ENCODE data around the gene ITGA4. TPM values are rescaled to one million over a fixed set of nuclear protein-coding genes. Genes with fewer than 3 reads are reported as not detected.

ITGA4 gene
- total and polyA plus RNA-seq, 2 of the 13 experiments (the other 11 are each of a cell fraction or from before 2014, with no cell fraction given), result not detected

DNA sequence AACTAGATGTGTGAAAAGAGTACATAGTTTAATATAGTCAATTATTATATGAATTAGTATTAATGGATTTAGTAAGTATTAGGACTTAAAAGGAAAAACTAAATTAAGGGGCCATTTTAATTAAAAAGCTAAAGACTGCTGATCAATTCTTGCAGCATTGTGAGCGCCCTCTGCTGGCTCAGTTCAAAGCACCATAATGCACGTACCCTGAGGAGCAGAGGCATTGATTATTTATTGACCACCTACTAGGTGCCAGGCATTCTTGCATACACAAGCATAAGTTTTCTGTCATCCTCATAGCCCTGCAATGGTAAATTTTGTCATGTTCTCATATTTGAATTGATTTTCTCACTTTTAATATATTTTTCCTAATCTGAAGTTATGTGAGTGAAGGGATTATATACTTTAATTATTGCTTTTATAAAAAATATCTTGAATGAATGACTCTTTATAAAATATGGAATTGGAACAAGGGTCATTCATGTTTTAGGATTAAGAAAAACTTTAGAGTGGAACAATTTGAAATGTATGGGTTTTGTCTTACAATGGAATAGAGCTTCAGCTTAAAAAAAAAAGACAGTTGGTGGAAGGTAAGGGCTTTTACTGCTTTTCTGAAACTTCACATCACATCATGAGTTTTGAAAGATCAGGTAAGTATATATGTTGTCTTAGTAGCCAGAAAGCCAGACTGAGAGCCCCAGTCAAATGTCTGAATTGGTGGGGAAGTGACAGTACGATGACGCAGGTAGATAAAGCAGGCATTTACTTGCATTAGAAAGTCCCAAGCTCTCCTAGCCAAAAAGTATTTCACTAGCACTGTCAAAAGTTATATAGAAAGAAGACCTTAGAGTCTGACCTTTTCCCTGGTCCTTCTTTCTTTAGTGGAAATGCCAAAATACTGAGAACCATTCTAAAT lies 9.7 kb downstream of the ITGA4 start (continued):
- TF ChIP-seq ONECUT2 (CRISPR knock-in tag; IDR thresholded peaks at IDR 0.05), result peak; percentile 64; the same call in 1 of the 2 replicates
- peak; percentile 76 for TF ChIP-seq SMC3 (IDR thresholded peaks at IDR 0.05; ENCODE audit: low read length)

DNA sequence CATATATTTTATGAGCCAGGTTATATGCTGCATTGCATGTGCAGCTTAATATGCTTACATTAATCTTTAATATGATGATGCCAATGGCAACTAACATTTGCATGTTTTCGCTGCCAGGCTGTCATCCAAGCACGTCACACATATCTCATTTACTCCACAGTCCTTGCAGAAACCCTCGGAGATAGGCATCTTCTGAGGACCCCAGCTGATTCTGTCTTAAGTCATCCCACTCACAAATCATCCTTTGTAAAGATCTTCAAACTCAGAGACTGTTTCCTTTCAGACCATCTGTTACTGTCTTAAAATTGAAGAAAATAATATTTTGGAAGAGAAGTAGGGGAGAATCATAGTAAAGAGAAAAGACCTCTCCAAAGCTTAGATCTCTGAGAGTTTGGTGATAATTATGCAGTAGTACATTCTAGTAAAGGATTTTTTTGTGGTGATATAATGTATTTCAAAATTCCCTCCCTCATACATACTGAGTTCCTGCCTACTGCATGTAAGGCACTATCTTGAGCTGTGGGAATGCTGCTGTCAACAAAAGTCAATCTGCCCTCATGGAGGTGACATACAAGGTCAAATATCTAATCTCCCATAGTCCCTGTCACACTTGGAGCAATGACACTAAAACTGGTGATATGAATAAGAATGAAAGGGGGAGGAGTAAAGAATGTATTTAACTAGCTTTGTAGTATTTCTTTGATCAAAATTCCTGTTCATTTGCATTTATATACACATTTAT lies 11.0 kb downstream of the ITGA4 start:
- no peak overlapping the region for H3K9ac ChIP-seq (ENCODE audit: insufficient read depth, low read depth, low read length)
- no peak overlapping the region for H3K27ac ChIP-seq (ENCODE audit: extremely low read length, insufficient read depth, low read length)
- H3K4me1 ChIP-seq (ENCODE audit: insufficient read depth, low read length), result no peaks in the 10 kb centered on the region
- no TSS peak for BruUV-seq (replicated peaks)
- TF ChIP-seq MTF1 (CRISPR knock-in tag; IDR thresholded peaks at IDR 0.05), result no peak
- no peak for TF ChIP-seq GATAD1 (CRISPR knock-in tag; IDR thresholded peaks at IDR 0.05)
- 0 out of 2 replicates have a peak, but pooled peaks have one; percentile 12 for TF ChIP-seq CREB1 (IDR thresholded peaks at IDR 0.05)
- TF ChIP-seq CREB1 (CRISPR knock-in tag; IDR thresholded peaks at IDR 0.05), result no peak
- H3K9me3 ChIP-seq (ENCODE audit: low read length), result no peaks in the 10 kb centered on the region
- in situ Hi-C loops (cut with HindIII; ENCODE audit: extremely low pct_ligation_motif_present, low pct_unique_long_range_greater_than_20kb), result loop anchor here (10.0 kb wide), 2 partner anchors 363 to 1343 kb away; no protein-coding TSS in a partner anchor
- H4K20me1 ChIP-seq (ENCODE audit: insufficient read depth, low read length), result no peaks in the 10 kb centered on the region
- no peak overlapping the region for H3K4me3 ChIP-seq (replicated peaks in 1 of 3; ENCODE audit: insufficient read depth in 1 of 3, low read depth in 2 of 3, low read length in 3 of 3)
- H3K27me3 ChIP-seq (ENCODE audit: control insufficient read depth in 1 of 2, insufficient read depth in 2 of 2, low read length in 2 of 2), result no peaks in the 10 kb centered on the region
- ChIA-PET CTCF (ENCODE audit: low intra/inter-chr PET ratio, low total read pairs) (interaction anchor here (2.7 kb wide), 1 partner anchor 1344 kb away, joined by 18 read pairs; no protein-coding TSS in a partner anchor), POLR2A (no interaction called here)
- 1% methylated on average over 3 of the region's 3 CpGs for WGBS (ENCODE audit: low lambda C conversion rate)
- intact Hi-C loops (cut with micrococcal nuclease; ENCODE audit: unreplicated experiment), result loop anchor here (5.0 kb wide), 1 partner anchor 231 kb away; no protein-coding TSS in a partner anchor
- no peaks in the 10 kb centered on the region for H3K79me2 ChIP-seq (ENCODE audit: insufficient read depth, low read length)
- H3K36me3 ChIP-seq (replicated peaks in 1 of 2; ENCODE audit: control insufficient read depth in 1 of 2, insufficient read depth in 2 of 2, low read length in 2 of 2), result no peaks in the 10 kb centered on the region
- H2AFZ ChIP-seq (ENCODE audit: low read length), result no peak overlapping the region
- H3K4me2 ChIP-seq (ENCODE audit: low read depth, low read length), result no peak overlapping the region
- ATAC-seq (no peak), FAIRE-seq (no peak), DNase-seq (ENCODE audit: low spot score) (no peak)

All from HepG2 (cell line).